HG02798 (cell line): ENCODE data around the gene CYSLTR1.
A peak's percentile ranks its signal among the peaks of the same experiment; 100 is the strongest.
"Not testable (repeated sequence)": the region's sequence is repeated elsewhere in the genome, so short reads cannot be mapped to it uniquely, and the experiment has no call there.

Source experiments
- ATAC-seq: cut with Tn5 transposase; IDR thresholded peaks from one replicate; pipeline ENCODE4 v1.9.1; 2021; ENCODE audit warnings: mild to moderate bottlenecking; ENCODE audit not compliant: unreplicated experiment, poor library complexity

The CYSLTR1 gene, protein sequence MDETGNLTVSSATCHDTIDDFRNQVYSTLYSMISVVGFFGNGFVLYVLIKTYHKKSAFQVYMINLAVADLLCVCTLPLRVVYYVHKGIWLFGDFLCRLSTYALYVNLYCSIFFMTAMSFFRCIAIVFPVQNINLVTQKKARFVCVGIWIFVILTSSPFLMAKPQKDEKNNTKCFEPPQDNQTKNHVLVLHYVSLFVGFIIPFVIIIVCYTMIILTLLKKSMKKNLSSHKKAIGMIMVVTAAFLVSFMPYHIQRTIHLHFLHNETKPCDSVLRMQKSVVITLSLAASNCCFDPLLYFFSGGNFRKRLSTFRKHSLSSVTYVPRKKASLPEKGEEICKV

DNA sequence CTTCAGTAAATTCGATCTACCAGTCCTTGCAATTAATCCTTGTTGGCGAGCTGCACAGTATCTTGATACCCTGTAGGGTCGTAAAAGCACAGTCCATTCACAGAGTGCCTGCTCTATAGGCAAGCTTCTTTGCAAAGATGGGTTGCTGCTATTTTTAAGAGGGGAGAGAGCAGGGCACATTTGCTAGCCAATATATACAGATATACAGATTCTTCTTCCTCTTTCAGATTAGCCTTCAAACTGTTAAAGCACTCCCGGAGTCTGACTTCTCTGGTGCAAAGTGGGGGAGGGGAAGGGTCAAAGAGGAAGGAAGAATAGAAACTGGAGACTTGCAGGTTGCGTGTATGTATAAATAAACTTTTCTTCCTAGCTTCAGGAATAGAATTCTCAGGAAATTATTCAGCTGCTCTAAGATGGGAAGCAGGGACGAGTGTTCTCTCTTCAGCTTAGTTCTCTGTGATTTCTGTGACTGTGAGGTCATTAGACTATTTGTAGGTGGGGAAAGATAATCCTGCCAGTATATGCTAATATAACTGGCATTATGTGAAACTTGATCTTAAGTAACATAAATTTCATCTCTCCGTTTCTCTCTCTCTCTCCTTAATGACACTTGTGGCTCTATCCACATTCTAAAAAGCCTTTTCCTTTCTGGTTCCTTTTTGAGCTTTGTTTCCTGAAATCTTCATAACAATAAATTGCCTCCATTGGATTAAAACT lies at the start of gene CYSLTR1:
TSS of gene CYSLTR1 (minus strand) at position 242 of the 717 bp plus-strand sequence. CDS start 53,865 bp downstream, outside the sequence.
- ATAC-seq = peak; percentile 49

DNA sequence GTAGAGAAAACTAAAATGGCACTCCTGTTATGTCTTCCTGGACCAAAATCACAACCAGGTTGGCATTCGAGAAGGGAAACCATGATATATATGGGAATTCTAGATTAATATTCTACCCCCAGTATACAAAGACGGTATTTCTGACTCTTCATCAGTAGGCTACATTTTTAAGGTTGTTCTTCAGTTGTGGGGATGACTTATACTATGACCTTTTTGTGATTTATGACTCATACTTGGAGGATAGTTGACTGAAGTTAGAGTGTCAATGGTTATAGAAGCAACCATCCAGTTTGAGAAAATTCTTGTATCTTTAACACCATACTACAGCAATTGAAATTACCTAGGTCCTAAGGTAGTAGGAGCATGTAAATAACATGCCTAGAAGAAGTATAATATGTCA lies 49.8 kb upstream of the CYSLTR1 start:
- no peak for ATAC-seq

DNA sequence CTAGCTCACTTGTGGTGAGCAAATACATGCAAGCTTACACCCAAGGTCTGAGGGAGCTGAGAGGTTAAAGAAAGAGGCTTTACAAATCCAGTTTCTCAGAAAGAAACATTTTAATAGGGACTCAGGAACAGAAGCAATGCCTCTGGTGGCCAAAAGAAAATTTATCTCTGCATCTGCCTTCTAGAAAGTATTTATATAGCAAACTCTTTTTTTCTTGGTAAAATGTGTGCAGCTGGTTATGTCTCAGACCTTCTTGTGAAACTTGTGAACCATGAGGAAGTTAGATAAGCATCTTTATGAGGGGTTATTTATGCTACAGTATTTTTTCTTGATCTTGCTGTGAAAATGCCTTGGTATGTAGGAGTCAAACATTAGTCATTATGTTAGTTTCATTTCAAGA lies 48.5 kb upstream of the CYSLTR1 start:
- ATAC-seq = no peak

DNA sequence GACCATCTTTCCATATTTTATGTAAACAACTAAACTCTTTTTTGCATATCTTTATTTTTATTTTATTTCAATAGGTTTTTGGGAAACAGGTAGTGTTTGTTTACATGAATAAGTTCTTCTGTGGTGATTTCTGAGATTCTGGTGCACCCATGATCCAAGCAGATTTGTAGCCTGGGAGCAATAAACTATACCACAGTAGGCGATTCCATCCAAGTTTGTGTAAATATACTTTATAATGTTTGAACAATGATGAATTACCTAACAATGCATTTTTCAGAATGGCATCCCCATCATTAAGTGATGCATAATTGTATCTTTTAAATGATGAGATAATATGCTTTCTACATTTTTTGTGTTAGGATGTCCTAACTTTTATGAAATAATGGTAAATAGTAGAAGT lies 39.2 kb upstream of the CYSLTR1 start:
- ATAC-seq = no peak

DNA sequence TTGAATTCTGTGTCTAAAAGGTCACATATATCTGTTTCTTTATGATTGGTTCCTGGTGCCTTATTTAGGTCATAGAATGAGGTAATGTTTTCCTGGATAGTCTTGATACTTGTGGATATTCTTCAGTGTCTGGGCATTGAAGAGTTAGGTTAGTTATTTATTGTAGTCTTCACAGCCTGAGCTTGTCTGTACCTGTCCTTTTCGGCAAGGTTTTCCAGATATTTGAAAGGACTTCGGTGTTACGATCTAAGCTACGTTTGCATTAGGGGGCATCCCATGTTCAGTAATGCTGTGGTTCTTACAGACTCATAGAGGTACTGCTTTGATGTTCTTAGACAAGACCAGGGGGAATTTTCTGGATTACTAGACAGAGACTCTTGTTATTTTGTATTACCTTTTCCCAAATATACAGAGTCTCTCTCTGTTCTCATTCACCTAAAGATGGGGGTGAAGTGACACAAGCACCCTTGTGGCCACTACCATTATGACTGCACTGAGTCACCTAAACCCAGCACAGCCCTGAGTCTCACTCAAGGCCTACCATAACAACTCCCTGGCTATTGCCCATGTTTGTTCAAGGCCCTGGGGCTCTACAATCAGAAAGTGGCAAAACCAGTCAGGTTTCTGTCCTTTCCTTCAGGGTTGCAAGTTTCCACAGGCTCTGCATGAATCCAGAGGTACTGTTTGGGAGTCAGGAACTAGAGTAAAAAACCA lies 30.1 kb upstream of the CYSLTR1 start:
- ATAC-seq = no peak

DNA sequence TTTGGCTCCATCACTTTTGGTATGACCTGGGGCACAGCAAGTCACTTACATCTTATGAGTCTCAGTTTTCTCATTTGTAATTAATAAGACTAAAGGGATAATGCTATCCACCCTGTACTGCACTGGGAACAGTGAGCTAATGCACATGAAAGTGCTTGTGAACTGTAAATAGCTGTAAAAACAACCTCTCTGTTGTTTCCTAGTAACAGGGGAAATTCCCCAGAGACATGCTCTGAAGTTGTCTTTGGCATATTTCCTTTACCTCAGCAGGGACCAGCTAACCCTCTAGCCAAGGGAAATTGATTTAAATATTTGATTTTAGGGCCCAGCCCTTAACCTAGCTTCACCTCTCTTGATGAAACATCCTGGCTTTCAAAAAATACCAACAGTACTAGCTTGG lies 6.1 kb upstream of the CYSLTR1 start:
- ATAC-seq = peak; percentile 80

DNA sequence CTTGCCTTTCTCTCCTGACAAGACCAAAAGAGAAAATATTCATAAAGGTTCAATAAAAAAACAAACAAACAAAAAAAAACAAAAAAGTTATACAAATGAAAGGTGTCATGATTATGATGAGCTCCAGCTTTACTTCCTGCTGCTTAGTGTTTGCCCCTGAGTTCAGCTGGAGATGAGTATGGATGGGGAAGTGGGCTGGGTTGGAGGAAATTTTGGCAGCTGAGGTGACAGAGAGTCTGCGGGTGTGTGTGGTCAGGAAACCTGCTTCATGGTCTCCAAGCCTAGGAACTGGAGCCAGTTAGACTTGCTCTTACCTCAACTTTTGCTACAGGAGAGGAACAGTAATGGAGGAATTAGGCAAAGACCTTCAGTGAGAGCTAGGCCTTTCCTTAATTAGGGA lies 4.3 kb upstream of the CYSLTR1 start:
- no peak for ATAC-seq

DNA sequence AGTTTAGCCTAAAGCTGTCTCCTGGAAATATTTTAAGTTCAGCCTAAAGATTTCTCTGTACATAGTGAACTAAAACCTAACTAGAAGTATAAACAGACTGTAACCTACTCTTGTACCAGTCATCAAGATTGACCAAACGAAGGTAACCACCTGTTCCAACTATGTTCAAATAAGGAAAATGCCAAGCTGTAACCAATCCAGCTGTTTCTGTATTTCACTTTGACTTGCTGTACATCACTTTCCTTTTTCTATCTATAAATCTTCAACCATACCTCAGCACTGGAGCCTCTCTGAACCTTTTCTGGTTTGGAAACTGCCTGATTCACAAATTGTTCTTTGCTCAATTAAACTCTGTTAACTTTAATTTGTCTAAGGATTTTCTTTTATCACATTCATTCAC lies 3.1 kb upstream of the CYSLTR1 start:
- ATAC-seq = no peak

DNA sequence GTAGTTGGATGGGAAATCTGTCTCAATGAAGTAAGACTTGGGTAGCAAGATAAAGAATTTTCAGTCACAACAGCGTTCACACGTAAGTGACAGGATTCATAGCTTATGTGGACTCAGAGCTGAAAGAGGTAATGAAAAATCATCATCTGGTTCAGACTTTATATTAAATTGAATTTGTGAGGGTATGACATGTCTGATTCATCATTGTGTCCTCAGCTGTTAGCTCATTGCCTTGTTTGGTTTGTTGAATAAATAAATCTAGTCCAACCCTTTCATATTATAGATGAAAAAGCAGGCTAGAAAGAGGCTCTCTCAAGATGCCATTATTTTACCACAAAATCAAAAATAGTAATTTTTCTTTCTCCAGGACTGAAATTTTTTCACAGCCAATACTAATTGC lies 2.7 kb upstream of the CYSLTR1 start:
- ATAC-seq = no peak

DNA sequence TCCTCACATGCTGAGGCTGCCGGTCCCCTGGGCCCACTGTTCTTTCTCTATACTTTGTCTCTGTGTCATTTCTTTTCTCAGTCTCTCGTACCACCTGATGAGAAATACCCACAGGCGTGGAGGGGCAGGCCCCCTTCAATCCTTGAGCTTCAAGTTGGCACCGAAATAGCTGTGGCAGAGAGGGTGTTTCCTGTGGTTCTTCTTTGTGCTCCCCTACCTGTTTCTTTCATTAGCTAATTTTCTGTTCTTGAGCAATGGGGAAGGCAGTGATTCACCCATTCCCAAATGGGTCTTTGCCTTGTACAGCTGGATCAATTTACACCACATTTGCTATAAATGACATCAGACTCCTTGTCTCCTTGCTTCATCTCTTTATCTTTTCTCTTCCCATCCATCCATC lies 2.1 kb upstream of the CYSLTR1 start:
- ATAC-seq = no peak

DNA sequence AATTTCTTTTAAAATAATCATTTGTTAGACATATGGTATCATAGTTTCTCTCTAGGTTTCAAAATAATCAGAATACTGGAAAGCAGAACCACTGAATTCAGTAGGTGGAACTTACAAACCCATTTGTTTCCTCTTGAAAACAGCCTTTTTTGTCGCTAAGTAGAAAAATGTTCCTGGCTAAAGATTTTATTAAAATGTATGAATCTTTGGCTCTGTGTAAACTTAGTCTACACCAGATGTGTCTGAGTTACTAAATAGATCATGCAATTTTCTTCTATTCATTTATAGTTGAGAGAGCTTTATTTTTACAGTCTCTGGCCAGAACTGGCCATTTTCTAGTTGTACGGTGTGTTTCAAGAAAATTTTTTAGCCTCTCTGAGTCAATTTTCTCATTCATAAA lies 1.0 kb downstream of the CYSLTR1 start:
- ATAC-seq = no peak

DNA sequence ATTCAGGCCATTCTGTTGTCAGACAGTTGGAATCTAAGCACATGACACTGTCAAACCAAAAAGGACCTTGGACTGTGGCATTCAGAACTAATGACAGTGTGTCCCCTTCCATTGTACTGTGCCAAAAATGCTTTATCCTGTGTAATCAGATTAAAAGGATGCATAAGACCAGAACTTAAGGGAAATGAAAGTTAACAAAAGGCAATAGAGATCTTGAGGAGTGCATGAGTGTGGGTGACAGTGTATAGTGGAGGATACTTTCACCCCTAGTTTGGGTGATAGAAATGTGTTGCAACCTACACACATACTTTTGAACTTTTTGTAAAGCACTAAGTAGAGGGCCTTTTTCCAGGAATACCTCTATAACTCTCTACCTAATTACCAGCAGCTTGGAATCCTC lies 4.5 kb downstream of the CYSLTR1 start:
- no peak for ATAC-seq

DNA sequence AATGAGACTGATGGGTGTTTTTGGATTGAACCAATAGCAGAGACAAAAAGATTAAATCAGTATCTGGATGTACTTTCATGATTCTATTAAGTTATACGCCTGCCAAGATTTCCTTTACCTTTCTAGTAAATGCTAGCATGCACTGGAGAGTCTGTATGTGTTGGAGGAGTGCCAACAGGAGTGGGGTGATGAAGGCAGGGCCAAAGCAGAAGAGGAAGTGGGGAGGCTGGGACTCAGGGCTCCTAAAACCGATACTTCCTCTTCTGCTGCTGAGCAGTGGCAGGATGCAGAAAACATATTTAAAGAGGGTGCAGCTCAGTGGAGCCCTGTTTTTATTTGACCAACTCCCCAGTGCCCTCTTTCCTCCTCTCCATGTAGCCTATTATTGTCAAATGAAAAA lies 5.6 kb downstream of the CYSLTR1 start:
- peak; percentile 96 for ATAC-seq

DNA sequence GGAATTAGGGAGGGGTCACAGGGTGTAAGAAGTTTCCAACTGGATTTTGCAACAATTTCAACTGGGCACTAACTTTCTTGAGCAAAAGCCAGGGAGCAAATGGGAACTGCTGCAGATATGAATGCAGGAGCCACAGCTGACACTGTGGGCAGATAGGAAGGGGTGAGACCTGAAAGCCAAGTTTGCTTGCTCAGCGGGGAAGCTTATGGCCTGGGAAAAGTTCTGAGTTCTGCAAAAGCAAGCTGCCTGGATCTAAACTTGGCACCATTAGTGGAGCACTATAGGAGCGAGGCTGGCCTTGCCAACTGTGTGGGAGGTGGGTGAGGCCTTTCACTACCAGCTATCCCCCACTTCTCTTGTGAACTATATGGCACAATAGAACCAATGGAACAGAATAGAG lies 11.1 kb downstream of the CYSLTR1 start:
- ATAC-seq = no peak

DNA sequence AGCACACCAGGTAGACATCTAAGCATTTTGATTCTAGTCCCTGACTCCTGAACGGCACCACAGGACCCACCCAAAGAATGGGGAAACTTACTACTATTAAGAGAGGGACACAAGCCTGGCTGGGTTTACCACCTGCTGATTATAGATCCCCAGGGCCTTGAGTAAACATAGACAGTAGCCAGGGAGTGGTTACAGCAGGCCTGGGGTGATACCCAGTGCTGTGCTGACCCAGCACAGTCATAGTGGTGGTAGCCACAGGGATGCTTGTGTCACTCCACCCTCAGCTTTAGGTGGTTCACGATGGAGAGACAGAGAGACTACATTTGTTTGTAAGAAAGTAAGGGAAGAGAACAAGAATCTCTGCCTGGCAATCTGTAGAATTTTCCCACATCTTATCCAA lies 11.7 kb downstream of the CYSLTR1 start:
- no peak for ATAC-seq

DNA sequence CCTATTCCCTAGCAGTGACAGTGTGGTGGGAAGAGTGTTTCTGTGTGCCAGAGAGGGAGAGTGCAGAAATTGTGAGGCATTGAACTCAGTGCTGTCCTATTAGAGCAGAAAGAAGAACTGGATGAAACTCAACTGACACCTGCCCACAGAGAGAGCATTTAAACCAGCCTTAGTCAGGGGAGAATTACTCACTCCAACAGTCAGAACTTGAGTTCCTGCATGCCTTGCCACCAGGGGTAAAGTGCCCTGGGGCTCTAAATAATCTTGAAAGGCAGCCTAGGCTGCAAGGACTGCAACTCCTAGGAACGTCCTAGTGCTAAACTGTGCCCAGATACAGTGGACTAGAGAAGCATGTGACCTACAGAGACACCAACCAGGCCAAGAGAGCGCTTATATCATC lies 12.8 kb downstream of the CYSLTR1 start:
- ATAC-seq = peak; percentile 80

DNA sequence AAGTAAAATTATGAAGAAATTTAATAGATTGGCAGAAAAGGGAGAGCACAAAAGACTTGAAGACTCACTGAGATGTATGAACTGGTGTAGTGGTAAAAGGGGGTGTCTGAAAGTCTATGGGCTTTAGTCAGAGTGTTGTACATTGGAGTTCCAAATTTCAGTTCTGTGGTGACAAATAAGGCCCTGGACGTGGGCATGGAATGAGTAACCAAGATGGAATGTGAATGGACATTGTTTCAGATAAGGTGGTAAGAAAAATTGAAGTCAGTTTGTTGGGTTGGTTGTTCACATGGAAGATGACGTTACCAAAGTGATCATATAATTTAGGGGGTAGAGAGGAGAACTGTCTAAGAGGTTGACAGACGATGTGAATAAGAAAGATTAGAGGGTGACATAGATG lies 13.9 kb downstream of the CYSLTR1 start:
- ATAC-seq = no peak

DNA sequence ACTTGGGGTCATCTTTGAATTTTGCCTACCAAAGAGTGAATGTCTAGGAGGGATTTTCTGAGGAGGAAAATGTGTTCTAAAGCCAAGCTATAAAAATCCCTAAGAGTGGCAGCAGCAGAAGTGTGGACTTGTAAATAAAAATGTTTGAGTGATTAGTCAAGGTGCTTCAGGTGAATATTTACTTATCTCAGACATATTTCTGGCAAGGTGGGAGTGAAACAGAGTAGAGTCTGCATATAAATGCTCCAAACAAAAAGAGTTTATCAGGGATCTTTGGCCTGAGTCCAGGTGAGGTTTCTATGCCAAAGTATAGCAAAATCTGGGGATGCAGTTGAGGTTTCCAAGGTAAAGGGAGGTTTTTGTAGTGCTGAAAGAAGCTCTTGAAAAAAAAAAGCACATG lies 19.7 kb downstream of the CYSLTR1 start:
- no peak for ATAC-seq

DNA sequence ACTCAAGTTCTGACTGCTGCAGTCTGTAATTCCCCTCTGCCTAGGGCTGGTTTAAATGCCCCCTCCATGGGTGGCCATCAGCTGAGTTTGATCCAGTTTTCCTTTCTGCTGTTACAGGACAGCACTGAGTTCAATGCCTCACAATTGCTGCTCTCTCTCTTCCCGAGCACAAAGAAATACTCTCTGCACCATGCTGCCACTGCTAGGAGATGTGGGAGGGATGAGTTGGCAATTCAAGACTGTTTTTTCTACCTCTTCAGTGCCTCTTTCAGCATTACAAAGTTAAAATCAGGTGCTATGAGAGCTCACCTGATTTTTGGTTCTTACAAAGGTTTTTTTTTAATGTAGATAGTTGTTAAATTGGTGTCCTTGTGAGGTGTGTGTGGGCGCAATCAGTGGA lies 24.3 kb downstream of the CYSLTR1 start:
- ATAC-seq = no peak

DNA sequence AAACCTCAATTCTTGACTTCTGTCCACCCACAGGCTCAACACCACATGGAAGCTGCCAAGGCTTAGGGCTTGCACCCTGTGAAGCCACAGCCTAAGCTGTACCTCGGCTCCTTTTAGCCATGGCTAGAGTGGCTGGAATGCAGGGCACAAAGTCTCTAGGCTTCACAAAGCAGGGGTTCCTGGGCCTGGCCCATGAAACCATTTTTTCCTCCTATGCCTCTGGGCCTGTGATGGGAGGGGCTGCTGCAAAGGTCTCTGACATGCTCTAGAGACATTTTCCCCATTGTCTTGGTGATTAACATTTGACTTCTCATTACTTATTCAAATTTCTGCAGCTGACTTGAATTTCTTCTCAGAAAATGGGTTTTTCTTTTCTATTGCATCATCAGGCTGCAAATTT lies 26.5 kb downstream of the CYSLTR1 start:
- ATAC-seq = not testable (repeated sequence)

DNA sequence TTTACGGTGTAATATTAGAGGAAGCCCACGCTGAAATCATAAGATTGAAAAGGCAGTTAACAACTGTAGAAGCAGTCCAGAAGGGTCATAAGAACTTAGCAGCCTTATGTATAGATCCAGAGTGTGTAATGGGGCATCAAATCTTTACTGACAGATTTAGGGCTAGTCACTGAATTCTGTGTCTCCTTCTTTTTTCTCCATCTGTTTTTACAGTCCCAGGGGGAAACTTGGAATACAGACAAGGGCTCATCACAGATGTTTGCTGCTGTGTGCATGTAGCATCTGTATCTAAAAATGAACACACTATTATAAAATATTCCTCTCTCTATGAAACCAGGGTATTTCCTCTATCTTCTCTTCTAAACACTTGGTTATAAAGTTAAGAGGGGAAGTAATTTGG lies 43.9 kb downstream of the CYSLTR1 start:
- ATAC-seq = no peak
